ENCODE measurements around the gene GNB2.
A peak's percentile ranks its signal among the peaks of the same experiment; 100 is the strongest.

GRCh38 chr7:100679927-100680575, 6.5 kb downstream of the GNB2 start:
- TF ChIP-seq CTCF (IDR thresholded peaks at IDR 0.05): no peak
- peak in 1 of 2 donors; percentile 39 for TF ChIP-seq POLR2A (IDR thresholded peaks at IDR 0.05)
